ENCODE results near the gene SLFN12L. TPM values are rescaled to one million over a fixed set of nuclear protein-coding genes. Genes with fewer than 3 reads are reported as not detected.
"Not testable (repeated sequence)": the region's sequence is repeated elsewhere in the genome, so short reads cannot be mapped to it uniquely, and the experiment has no call there.

Gene SLFN12L
- total RNA-seq, 1 donor from 2014 or later: 12.3 TPM

DNA sequence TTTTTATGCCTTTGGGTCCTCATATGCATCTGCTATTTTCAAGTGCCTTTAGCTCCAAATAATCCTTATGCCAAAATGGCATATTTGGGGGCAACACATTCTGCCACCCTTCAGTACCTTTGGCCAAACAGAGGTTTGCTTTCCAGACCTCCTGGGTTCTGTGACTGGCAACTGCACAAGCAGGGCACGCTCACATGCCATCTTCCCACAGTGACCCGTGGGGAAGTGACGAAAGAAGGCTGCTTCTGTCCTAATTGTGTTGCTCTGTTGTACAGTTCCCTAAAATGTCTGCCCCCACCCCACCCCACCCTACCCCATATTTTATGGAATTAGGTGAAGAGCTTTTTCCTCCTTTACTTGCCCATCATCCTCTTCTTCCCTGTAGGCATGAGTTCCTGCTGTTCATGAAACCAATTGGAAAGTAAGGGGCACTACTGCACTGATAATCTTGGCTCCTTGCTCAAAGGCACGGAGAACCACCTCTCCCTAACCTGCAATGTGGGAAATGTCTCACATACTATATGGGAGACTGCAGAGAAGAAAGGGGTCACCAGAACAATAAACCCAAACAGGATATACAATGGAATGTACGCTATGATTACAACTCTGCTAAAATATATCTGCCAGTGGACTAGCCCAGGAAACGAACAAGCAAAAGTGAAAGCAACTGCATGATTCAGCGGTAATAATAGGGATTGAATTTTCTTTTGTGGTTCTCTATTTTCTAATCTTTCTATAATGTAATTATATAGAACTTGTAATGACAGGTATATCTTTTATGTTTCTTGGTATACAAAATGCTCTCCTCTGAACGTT is 3.3 kb upstream of the SLFN12L start:
- H3K27me3 ChIP-seq: no peaks in the 10 kb centered on the region
- intact Hi-C loops (cut with DNase I): loop anchor here (5.0 kb wide), 1 partner anchor 218 kb away; no protein-coding TSS in a partner anchor
- no peak for TF ChIP-seq POLR2AphosphoS5 (IDR thresholded peaks at IDR 0.05; ENCODE audit: insufficient read depth in 1 of 2, low read depth in 1 of 2)
- TF ChIP-seq POLR2A (IDR thresholded peaks at IDR 0.05): no peak
- TF ChIP-seq, protein P1, sequence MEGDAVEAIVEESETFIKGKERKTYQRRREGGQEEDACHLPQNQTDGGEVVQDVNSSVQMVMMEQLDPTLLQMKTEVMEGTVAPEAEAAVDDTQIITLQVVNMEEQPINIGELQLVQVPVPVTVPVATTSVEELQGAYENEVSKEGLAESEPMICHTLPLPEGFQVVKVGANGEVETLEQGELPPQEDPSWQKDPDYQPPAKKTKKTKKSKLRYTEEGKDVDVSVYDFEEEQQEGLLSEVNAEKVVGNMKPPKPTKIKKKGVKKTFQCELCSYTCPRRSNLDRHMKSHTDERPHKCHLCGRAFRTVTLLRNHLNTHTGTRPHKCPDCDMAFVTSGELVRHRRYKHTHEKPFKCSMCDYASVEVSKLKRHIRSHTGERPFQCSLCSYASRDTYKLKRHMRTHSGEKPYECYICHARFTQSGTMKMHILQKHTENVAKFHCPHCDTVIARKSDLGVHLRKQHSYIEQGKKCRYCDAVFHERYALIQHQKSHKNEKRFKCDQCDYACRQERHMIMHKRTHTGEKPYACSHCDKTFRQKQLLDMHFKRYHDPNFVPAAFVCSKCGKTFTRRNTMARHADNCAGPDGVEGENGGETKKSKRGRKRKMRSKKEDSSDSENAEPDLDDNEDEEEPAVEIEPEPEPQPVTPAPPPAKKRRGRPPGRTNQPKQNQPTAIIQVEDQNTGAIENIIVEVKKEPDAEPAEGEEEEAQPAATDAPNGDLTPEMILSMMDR (IDR thresholded peaks at IDR 0.05): no peak
- no peaks in the 10 kb centered on the region for H3K36me3 ChIP-seq
- peaks cover 6% of the 10 kb centered on the region for H3K4me1 ChIP-seq
- H3K27ac ChIP-seq: peak overlapping the region; percentile 53
- DNase-seq (ENCODE audit: extremely low spot score in 2 of 2): no peak
- peak overlapping the region in 1 of 2 donors; percentile 21 for H3K4me3 ChIP-seq
- no peaks in the 10 kb centered on the region for H3K9me3 ChIP-seq

DNA sequence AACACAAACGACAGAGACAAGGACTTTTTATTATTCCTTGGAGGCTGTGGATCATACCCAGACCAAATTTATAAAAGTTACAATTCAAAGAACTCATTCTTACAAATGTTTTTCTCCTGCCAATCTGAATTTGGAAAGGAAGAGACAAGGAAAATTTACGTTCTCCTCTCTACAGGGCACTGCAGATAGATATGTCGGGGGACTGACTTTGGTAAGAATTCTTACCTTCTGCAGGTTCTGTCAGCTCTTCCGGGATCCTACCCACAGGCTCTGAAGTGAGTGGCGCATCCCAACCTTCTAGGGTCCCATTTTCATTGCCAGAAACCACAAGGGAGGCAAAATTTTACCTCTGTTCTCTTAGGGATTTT is 2.2 kb upstream of the SLFN12L start:
- Histone ChIP-seq H3K27me3 (no peaks in the 10 kb centered on the region), H3K4me1 (peaks cover 6% of the 10 kb centered on the region), H3K36me3 (no peaks in the 10 kb centered on the region), H3K9me3 (no peaks in the 10 kb centered on the region), H3K4me3 (no peak overlapping the region), H3K27ac (peak overlapping the region; percentile 22)
- no peak for DNase-seq (ENCODE audit: extremely low spot score in 2 of 2)
- no peak for TF ChIP-seq POLR2AphosphoS5 (IDR thresholded peaks at IDR 0.05; ENCODE audit: insufficient read depth in 1 of 2, low read depth in 1 of 2)
- TF ChIP-seq, protein P1 (IDR thresholded peaks at IDR 0.05): peak in 1 of 3 experiments; percentile 4
- intact Hi-C loops (cut with DNase I): loop anchor here (5.0 to 10.0 kb wide), 3 partner anchors 217 to 365 kb away; no protein-coding TSS in a partner anchor

DNA sequence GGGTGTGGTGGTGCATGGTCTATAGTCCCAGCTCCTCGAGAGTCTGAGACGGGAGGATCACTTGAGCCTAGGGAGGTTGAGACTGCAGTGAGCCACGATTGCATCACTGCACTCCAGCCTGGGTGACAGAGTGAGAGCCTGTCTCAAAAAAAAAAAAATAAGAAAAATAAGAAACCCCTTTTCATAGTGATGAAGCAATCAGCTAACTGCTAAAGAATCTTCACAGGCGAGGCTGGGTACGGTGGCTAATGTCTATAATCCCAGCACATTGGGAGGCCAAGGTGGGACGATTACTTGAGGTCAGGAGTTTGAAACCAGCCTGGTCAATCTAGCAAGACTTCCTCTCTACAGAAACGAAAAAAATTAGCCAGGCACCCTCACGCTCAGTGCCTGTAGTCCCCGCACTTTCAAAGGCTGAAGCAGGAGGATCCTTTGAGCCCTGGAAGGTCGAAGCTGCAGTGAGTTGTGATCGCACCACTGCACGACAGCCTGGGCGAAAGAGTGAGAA is 760 bp downstream of the SLFN12L start:
- Histone ChIP-seq H3K27ac (peak overlapping the region; percentile 58), H3K36me3 (no peaks in the 10 kb centered on the region), H3K9me3 (no peaks in the 10 kb centered on the region), H3K4me3 (peak overlapping the region in 1 of 2 donors; percentile 10), H3K4me1 (peaks cover 6% of the 10 kb centered on the region), H3K27me3 (no peaks in the 10 kb centered on the region)
- no peak for DNase-seq (ENCODE audit: extremely low spot score in 2 of 2)
- TF ChIP-seq POLR2A (IDR thresholded peaks at IDR 0.05) (no peak), POLR2AphosphoS5 (IDR thresholded peaks at IDR 0.05; ENCODE audit: insufficient read depth in 1 of 2, low read depth in 1 of 2) (no peak)
- TF ChIP-seq, protein P1 (IDR thresholded peaks at IDR 0.05): no peak
- intact Hi-C loops (cut with DNase I): loop anchor here (5.0 to 10.0 kb wide), 2 partner anchors 224 to 362 kb away; no protein-coding TSS in a partner anchor

DNA sequence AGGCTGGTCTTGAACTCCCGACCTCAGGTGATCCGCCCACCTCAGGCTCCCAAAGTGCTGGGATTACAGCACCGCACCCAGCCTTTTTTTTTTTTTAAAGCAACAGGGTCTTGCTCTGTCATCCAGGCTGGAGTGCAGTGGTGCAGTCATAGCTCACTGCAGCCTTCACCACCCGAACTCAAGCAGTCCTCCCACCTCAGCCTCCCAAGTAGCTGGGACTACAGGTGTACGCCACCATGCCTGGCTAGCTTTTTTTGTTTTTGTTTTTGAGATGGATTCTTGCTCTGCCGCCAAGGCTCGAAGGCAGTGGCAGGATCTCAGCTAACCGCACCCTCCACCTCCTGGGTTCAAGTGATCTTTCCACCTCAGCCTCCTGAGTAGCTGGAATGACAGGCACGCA is 2.1 kb downstream of the SLFN12L start:
- H3K27me3 ChIP-seq; DNase-seq (ENCODE audit: extremely low spot score in 2 of 2); H3K4me1 ChIP-seq; H3K9me3 ChIP-seq; H3K27ac ChIP-seq; H3K36me3 ChIP-seq: not testable (repeated sequence)
- peak overlapping the region; percentile 6 to 21 for H3K4me3 ChIP-seq
- intact Hi-C loops (cut with DNase I): loop anchor here (5.0 to 10.0 kb wide), 2 partner anchors 223 to 361 kb away; no protein-coding TSS in a partner anchor

DNA sequence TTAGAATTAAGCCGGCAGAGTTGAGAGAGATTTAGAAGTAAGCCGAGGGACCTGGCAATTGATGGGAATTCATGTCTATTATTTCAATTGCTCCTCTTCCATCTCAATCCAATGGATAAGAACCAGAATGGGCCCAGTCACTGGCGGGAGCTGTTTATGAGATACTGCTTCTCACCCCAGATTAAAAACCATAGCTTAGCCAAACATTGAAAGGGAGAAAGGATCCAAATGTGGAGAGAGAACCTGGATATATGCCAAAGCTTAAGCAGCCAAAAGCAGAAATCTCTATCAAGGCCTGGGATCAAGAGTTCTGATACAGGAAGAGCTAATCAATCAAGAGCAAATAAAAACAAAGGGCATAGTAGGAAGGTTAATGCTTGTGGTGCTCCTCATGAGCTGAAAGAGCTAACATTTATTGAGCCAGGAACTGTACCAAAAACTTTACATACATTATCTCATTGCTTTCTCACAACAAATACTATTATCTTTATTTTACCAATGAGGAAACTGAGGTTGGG is 2.8 kb downstream of the SLFN12L start:
- Histone ChIP-seq H3K36me3 (no peaks in the 10 kb centered on the region), H3K4me3 (peak overlapping the region in 1 of 2 donors; percentile 2), H3K9me3 (no peaks in the 10 kb centered on the region), H3K27ac (no peak overlapping the region), H3K4me1 (peaks cover 6% of the 10 kb centered on the region), H3K27me3 (no peaks in the 10 kb centered on the region)
- DNase-seq (ENCODE audit: extremely low spot score in 2 of 2): no peak
- TF ChIP-seq POLR2AphosphoS5 (IDR thresholded peaks at IDR 0.05; ENCODE audit: insufficient read depth in 1 of 2, low read depth in 1 of 2): no peak
- TF ChIP-seq, protein P1 (IDR thresholded peaks at IDR 0.05): no peak
- TF ChIP-seq POLR2A (IDR thresholded peaks at IDR 0.05): no peak
- intact Hi-C loops (cut with DNase I): loop anchor here (5.0 to 10.0 kb wide), 2 partner anchors 222 to 360 kb away; no protein-coding TSS in a partner anchor

Measured in vagina (tissue), 2 donors.